NCI-H524 (cell line): Measurements from ENCODE around the gene MTMR3.
"Not testable (repeated sequence)": the region's sequence is repeated elsewhere in the genome, so short reads cannot be mapped to it uniquely, and the experiment has no call there.

Experiments used
- DNase-seq, 2 experiments: peaks; one replicate each; lab custom pipeline; 2025; lab: John Stamatoyannopoulos, UW

The MTMR3 gene

DNA sequence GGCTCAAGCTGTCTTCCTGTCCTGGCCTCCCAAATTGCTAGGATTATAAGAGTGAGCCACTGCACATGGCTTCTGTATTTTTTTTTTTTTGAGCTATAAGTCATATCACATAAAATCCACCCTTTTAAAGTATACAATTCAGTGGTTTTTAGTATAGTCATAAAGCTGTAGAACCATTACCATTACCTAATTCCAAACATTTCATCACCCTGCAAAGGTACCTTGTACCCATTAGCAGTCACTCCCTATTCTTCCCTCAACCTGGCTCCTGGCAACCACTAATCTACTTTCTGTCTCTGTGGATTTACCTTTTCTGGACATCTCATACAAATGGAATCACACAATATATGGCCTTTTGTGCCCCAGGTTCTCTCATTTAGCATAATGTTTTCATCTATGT is 84.5 kb downstream of the MTMR3 start:
- DNase-seq, result no peak

DNA sequence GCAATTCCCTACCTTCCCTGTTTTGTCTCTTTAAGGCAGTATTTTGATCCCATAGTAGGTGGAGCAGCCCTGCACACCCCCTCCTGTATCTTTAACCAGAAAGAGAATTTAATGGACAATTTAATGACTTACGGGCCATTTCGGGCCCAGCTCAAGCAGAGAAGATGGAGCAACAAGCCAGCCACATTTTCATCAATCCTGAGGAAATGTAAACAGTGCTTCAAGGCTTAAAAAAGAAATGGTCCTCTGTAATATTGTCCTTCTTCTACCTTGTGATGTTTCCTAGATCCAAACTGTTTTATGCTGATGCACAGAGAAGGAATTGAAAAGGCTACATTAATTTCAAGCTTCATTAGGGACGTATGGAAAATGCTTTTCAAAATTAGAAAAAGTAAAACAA is 88.6 kb downstream of the MTMR3 start:
- no peak for DNase-seq

DNA sequence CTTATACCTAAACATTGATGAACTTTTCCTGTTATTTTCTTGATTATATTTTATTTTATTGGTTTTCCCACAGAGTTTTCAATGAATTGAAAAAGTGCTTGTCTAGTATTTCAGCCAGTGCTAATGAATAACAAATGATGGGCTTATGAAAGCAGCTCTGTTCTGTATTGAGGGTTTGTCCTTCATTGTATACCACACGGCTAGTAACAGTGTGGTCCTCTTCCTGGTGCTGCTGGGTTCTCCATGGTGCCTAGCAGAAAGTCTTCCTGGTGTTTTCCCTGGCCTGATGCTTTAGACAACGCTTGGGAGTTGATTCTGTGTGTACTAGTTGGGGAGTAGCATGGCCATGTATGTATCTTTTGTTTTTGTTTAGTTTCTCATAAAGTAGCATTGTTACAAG is 89.1 kb downstream of the MTMR3 start:
- DNase-seq, result no peak

DNA sequence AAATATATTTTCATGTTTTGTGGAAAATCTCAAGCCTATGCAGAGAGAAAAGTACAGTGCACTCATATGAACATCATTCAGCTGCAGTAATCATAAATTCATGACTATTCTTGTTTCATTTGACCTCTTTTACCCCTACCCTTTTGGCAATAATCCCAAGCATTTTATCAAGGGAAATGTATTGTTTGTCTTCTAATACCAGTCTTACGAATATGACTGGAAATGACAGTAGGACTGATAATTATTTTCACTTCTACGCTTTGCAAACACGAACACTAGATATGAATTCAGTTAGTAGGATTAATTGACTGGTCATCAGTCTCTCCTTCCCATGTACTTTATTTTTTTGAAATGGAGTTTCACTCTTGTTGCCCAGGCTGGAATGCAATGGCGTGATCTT is 90.3 kb downstream of the MTMR3 start:
- DNase-seq, result no peak

DNA sequence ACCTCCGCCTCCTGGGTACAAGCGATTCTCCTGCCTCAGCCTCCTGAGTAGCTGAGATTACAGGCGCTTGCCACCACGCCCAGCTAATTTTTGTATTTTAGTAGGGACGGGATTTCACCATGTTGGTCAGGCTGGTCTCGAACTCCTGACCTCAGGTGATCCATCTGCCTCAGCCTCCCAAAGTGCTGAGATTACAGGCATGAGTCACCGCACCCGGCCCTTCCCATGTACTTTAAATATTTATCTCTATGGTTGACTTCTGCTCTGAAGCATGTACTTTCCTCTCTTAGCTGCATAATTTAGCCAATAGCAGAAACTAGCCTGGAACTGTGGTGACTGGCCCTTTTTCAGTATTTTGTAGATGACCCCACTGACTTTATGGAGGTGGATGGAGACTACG is 90.7 kb downstream of the MTMR3 start:
- not testable (repeated sequence) for DNase-seq

DNA sequence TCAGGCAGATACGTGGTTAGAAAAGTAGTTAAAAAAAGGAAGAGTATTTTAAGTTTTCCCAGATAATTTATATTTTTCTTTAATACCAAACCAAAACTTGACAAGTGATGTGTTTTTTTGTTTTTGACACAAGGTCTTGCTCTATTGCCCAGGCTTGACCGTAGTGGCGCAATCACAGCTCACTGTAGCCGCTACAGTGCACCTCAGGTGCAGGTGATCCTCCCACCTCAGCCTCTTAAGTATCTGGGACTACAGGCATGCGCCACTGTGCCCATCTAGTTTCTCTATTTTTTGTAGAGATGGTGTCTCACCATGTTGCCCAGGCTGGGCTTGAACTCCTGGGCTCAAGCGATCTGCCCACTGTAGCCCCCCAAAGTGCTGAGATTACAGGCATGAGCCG is 92.5 kb downstream of the MTMR3 start:
- DNase-seq, result no peak

DNA sequence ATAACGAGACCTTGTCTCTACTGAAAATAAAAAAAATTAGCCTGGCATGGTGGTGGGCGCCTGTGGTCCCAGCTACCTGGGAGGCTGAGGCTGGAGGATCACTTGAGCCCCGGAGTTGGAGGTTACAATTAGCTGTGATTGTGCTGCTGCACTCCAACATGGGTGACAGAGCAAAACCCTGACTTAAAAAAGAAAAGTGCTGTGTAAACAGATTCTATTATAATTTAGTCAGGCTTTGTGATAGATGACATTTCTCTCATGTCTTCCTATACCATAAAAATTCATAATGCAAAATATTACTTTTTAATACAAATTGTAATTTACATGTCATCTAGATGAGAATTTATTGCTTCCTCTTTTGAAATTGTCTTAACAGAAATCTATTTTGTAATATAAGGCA is 94.1 kb downstream of the MTMR3 start:
- DNase-seq, result no peak

DNA sequence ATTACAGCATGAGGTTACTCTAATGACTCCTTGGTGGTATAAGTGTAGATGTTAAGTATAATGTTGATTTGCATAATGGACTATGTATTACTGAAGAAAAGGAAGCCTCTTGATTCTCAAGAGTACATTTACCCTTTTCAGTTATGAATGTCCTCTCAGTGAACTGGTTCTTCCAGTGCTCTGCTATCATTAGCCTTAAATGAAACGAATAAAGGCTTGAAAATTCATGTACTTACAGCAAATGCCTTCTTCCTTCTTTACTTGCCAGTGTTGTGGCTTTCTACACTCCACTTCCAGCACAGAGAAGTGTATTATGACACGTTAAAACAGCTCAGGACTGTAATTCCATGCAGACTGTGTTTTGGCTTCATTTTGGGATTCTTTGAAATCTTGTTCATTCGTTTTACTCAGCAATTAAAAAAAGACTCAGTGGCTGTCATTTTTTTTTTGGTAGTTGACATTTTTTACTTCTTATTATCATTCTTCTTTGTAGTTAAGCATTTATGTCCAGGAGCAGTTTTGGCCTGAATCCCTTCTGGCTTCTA is 96.9 kb downstream of the MTMR3 start:
- no peak for DNase-seq

DNA sequence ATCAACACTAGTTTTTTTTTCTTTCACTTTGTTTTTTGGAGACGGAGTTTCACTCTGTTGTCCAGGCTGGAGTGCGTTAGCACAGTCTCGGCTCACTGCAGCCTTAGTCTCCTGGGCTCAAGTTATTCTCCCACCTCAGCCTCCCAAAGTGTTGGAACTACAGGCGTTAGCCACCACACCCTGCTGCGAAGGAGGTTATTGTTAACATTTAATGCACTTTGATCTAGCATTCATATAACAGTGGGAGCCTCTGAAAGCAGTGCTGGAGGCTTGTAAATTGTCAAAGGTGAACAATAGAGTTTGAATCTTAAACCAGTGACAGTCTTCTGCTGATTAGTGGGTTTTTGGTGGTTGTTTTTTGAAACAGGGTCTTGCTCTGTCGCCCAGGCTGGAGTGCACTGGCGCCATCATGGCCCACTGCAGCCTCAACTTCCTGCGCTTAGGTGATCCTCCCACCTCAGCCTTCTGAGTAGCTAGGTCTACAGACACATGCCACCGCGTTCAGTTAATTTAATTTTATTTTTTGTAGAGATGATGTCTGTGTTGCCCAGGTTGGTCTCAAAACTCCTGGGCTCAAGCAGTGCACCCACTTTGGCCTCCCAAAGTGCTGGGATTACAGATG is 100.4 kb downstream of the MTMR3 start:
- DNase-seq, result no peak

DNA sequence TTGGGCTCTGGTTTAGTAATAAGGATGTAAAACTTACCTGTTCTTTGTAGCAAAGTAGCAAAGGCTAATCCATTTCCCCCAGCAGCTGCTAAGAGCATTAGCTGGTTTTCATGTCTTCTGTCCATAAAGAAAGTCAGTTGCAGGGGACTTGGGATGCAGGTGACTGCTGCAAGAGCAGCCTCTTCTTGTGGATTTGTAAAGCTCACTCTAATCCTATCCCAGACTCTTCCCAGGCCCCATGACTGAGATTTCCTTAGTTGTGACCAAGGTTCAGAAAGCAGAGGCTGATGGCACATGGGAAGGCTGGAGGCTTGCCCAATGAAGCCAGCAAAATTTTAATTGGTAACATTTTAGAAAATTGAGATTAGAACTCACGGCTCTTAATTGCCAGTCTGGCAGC is 102.9 kb downstream of the MTMR3 start:
- peak in 1 of 2 experiments; percentile 68 for DNase-seq

DNA sequence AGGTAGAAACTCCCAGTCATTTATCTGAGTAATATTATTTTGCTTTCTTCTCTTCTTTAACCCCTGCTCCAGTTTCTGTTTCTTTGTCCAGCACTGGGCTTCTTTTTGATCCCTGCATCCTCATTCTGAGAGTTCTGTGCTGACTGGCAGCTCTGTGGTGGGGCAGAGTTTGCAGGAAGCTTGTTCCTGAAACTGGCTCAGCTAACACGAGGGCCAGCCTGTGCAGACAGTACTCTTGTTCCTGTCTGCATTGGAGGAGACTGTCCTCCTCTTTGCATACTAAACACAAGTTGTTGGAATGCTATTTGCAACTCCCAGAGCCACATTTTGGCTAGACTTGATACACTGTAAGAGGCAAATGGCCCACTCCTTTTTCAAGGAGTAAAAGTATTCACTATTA is 104.2 kb downstream of the MTMR3 start:
- no peak for DNase-seq

DNA sequence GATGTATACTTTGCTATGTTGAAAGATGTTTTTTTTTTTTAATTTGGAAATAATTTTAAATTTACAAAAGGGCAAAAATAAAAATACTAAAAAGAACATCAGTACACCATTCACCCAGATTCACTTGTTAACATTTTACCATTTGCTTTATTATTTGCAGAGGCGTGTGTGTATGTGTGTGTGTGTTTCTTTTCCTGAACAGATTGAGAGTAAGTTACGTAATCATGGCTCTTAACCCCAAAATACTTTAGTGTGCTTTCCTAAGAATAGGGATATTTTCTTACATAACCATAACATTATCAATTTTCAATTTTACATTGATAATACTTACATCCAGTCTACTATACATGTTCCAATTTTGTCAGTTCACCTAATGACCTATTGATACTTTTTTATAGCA is 105.7 kb downstream of the MTMR3 start:
- DNase-seq, result no peak

DNA sequence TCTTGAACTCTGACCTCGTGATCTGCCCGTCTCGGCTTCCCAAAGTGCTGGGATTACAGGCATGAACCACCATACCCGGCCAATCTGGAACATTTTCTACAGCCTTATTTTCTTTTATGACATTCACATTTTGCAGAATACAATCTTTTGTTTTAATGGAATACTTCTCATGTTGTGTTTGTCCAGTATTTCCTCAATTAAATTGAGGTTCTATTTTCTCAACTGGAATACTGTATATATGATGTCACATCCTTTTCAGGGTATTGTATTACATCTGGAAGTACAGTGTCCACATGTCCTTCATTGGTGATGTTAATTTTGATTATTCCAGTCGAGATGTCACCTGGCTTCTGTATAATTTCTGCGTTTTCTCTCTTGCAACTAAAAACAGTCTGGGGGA is 106.5 kb downstream of the MTMR3 start:
- DNase-seq, result no peak

DNA sequence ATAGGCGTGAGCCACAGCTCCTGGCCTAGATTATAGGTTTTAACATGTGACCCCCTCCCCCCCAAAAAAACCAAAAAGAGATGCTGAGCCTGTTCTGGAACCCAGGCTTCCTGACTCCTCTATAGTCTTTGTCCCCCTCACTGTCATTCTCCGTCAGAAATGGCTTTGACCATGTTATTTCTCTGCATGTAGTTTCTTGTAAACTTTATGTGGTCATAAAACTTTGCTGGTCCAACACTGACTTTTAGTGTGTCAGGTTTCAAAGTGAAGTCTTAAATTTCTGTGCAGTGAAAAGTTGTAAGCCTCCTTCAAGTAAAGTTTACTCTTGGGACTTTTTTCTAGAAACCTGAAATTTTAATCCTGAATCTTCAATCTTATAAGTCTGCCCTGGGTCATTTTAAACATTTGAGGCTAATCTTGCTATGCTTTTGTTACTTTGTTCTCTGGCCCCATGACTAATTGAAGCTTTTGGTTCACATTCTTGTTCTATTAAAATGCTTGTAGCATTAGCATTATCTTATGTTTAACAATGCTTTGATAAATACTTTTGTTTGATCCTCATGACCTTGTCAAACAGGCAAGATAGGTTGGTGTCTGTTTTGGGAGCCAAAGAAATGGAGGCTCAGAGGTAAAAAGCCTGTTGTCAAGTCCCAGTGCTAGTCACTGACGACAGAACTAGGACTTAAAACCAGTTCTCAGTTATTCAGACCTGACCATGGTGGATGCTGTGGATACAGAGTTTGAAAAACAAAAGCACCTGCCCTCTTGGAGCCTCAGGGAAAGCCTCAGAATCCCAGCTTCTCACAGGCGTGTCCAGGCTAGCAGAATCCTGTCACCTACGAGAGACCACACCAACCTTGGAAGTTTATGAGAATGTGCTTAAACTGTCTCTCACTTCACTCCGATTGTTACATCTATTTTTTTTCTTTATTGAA is 109.6 kb downstream of the MTMR3 start:
- peak in 1 of 2 experiments; percentile 4 for DNase-seq

DNA sequence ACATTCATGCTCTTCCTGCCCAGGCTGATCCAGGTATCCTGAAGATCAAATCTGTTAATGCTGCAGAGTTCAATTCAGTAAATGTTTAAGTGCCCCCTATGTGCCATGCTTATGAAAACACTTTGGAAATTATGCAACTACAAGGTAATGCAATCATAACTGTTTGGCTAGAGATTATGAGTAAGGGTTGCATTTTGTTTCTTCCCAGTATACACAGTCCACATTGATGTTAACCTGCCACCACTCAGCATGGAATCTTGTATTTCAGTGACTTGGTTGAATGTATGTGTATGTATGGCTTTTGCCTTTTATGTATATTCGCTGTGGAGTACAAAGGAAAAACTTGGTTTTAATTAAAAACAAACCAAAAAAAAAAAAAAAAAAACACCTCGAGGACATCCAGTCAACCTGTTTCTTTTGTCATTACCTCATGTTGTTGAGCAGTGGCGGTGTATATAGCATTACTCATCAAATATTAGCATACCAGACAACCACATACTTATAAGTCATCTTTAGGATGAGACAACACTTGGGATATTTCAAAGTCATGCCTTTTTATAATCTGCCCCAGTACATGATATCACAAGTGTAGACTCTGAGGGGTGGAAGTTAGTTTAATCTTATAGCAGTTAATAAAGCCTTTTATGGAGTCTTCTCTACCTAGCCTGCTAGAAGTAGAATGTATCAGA is 111.2 kb downstream of the MTMR3 start:
- peak in 1 of 2 experiments; percentile 23 for DNase-seq

DNA sequence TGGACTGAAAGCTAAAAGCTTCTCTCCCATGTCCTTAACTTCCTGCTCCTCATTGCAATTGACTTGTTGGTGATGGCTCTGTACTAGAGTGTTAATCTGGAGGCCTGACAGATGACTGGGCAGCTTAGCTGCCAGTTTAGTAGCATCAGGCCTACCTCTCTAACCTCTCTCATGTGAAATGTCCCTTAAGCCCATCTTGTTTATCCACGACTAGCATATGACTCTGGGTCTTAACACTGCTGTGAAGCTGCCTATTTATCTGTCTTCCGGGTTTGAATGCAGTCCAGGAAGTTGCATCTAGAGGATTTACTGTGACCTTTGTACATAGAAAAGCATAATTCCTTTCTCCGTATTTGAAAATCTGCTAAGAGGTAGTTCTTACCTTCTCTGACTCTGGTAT is 112.0 kb downstream of the MTMR3 start:
- peak in 1 of 2 experiments; percentile 74 for DNase-seq

DNA sequence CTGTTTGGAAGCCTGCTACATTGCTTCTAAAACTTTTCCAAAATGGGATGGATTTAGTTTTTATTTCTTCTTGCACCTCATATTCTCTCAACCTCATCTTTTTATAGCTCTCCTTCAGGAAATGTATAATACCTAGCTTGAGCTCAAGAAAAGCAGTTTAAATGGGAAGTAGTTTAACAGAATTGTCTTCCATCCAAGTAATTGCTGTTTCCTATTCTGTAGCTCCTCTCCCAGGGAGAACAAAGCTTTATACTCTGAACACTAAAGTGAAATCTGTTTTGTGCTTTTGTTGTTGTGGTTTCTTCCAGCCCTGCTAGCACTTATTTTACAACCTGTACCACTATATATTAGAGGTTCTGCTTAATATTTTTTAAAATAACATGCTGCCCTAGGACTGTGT is 114.1 kb downstream of the MTMR3 start:
- no peak for DNase-seq

DNA sequence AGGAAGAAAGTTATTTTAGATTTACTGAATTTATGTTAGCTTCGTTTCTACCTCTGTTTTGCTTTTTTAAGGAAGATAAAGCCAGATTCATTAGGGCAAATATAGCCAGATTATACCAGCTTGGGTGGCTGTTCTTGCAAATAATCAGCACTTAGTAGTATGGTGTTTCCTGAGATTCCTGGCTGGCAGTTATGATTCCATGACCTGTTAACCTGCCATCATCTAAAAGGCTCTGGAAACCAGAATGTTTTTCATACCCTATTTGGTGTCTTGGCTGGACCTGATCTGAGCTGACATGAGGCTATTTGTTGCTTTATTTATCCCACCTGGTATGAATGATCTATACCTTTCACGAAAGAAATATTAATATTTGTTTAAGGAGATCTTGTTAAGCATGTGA is 114.5 kb downstream of the MTMR3 start:
- DNase-seq, result no peak

DNA sequence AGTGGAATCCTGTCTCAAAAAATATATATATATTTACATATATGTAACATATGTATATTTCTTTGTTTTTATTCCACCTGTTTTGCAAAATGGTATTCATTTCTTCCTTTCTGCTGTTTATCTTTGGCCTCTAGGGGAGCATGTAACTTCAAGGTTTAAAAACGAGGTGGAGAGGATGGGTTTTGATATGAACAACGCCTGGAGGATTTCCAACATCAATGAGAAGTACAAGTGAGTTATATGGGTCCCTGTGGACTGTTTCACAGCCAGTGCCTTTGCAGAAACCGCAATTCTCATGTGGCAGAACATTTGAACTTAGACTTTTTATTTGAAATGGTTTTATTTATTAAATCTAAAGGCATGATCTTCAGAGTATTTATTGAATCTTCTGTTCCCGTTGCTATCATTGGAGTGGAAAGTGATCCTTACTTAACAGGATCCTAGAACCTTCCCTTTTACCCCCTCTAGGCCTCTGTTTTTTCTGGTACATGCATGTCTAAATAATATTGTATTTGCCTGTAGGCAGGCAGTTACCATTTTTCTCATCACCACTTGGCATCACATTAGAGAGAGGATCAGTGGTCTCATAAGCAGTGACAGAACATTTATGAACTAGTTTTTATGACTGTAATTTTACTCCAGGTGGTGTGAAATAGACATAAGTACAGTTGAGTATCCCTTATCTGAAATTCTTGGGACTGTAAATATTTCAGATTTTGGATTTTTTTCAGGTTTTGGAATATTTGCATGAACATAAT is 115.8 kb downstream of the MTMR3 start:
- no peak for DNase-seq

DNA sequence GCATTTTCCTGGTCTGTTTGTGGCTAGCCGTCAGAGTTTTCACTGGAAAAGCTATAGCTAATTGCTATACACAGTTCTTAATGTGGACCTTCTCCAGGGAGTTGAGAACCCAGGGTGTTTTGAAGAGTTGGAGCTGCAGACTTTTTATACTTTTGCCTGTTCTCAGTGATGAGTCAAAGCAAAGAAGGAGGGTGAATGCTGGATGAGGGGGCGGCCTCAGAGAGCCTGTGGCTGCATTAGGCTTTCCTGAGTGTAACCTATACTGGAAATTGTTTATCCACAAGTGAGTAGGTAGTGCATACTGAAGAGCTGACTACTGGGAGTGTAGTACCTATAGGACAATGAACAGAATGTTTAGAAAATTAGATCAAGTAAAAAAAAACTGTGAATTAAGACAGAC is 117.6 kb downstream of the MTMR3 start:
- DNase-seq, result no peak

DNA sequence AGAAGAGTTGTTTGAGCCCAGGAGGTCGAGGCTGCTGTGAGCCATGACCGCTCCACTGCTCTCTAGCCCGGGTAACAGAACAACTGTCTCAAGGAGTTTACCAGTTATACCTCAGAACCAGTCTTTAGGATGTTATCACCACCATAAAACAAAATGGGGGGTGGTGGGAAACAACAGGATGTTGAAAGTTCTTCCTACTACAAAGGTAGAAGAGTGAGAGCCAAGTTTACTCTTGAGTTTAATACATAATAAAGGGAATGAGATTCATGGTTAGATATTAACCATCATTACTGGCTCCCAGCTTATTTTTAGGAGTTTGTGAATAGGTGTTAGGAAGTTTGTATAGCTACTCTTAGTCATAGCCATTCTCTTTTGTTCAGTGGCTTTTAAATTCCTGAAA is 118.5 kb downstream of the MTMR3 start:
- DNase-seq, result no peak
